Measurements from ENCODE around the gene CCDC142. TPM values are rescaled to one million over a fixed set of nuclear protein-coding genes. Genes with fewer than 3 reads are reported as not detected.
"Not testable (repeated sequence)": the region's sequence is repeated elsewhere in the genome, so short reads cannot be mapped to it uniquely, and the experiment has no call there.

CCDC142 gene
- total and polyA plus RNA-seq, 10 donors, result 2.8 to 59.4 (median 26.0) TPM

DNA sequence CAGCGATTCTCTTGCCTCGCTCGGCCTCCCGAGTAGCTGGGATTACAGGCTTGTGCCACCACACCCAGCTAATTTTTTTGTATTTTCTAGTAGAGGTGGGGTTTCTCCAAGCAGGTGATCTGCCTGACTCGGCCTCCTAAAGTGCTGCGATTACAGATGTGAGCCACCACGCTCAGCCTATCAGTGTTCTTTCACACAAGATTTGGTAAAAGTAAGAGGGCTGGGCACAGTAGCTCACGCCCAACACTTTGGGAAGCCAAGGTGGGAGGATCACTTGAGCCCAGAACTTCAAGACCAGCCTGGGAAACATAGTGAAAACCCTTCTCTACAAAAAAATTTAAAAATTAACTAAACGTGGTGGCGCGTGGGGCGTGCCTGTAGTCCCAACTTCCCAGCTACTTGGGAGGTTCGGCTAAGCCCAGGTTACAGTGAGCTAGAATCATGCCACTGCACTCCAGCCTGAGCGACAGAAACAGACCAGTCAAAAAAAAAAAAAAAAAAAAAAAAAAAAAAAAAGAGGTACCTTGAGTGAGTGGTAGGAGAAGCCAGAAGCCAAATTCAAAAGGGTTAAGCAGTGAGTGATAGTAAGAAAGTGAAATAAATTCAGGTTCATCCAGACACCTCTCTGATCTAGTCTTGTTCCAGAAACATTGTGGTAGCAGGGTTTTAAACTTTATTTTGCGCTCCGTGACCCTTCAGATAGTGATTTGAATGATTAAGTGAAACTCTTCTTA lies 11.3 kb downstream of the CCDC142 start:
- intact Hi-C loops (cut with DNase I; ENCODE audit: low total_unique reads), result no loop called here
- no peaks in the 10 kb centered on the region for H3K27me3 ChIP-seq (replicated peaks in 1 of 7)
- H3K9me3 ChIP-seq, result no peaks in the 10 kb centered on the region
- 63 to 67% (median 65%) methylated on average over 16 of the region's 16 CpGs for WGBS, 5 donors
- H3K4me1 ChIP-seq, result peaks cover 18 to 38% (median 27%) of the 10 kb centered on the region in 6 donors
- TF ChIP-seq POLR2A (IDR thresholded peaks at IDR 0.05) (no peak), POLR2AphosphoS5 (IDR thresholded peaks at IDR 0.05) (no peak)
- TF ChIP-seq, protein P1, sequence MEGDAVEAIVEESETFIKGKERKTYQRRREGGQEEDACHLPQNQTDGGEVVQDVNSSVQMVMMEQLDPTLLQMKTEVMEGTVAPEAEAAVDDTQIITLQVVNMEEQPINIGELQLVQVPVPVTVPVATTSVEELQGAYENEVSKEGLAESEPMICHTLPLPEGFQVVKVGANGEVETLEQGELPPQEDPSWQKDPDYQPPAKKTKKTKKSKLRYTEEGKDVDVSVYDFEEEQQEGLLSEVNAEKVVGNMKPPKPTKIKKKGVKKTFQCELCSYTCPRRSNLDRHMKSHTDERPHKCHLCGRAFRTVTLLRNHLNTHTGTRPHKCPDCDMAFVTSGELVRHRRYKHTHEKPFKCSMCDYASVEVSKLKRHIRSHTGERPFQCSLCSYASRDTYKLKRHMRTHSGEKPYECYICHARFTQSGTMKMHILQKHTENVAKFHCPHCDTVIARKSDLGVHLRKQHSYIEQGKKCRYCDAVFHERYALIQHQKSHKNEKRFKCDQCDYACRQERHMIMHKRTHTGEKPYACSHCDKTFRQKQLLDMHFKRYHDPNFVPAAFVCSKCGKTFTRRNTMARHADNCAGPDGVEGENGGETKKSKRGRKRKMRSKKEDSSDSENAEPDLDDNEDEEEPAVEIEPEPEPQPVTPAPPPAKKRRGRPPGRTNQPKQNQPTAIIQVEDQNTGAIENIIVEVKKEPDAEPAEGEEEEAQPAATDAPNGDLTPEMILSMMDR (IDR thresholded peaks at IDR 0.05 in 8 of 11, conservative IDR thresholded peaks at IDR 0.05 in 3 of 11), result no peak
- peak overlapping the region; percentile 77 to 93 (median 91) for H3K27ac ChIP-seq
- H3K4me3 ChIP-seq, result peak overlapping the region; percentile 54 to 78 (median 71)
- H3K36me3 ChIP-seq, result peaks cover 0 to 36% (median 18%) of the 10 kb centered on the region in 6 donors
- DNase-seq, result peak; percentile 61

DNA sequence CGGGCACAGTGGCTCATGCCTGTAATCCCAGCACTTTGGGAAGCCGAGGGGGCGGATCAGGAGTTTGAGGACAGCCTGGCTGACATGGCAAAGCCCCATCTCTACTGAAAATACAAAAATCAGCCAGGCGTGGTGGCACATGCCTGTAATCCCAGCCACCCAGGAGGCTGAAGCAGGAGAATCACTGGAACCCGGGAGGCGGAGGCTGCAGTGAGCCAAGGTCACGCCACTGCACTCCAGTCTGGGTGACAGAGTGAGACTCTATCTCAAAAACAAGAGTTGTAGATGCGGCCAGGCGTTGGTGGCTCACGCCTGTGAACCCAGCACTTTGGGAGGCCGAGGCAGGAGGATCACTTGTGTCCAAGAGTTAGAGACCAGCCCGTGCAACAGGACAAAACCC lies 12.1 kb downstream of the CCDC142 start:
- intact Hi-C loops (cut with DNase I; ENCODE audit: low total_unique reads), result not testable (repeated sequence)

DNA sequence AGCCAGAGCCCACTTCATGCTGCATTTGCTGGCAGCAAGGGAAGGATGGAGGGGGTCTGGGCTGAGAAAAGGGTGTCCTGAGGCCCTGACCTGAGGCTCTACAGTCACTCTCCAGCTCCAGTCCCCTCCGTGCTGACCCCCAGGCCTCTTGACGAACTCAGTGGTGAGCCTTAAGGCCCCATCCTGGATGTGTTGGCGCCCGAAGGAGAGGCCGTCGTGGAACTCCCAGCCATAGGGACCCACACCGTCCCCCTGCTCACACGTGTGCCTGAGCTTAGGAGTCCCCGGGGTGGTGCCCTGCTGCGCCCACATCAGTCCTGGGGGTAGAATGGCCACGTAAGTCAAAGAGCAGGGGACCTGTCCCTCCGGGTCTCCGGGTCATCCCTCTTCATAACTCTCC lies 18.4 kb downstream of the CCDC142 start:
- Histone ChIP-seq H3K4me1 (peaks cover 10 to 56% (median 32%) of the 10 kb centered on the region in 6 donors), H3K27me3 (replicated peaks in 1 of 7) (no peaks in the 10 kb centered on the region), H3K9me3 (no peaks in the 10 kb centered on the region), H3K4me3 (peak overlapping the region; percentile 71 to 98 (median 92)), H3K27ac (peak overlapping the region in 7 of 8 donors; percentile 77 to 95 (median 92)), H3K36me3 (peaks cover 0 to 35% (median 20%) of the 10 kb centered on the region in 6 donors)
- TF ChIP-seq POLR2AphosphoS5 (IDR thresholded peaks at IDR 0.05), result no peak
- no peak for TF ChIP-seq POLR2A (IDR thresholded peaks at IDR 0.05)
- TF ChIP-seq, protein P1 (IDR thresholded peaks at IDR 0.05 in 8 of 11, conservative IDR thresholded peaks at IDR 0.05 in 3 of 11), result no peak
- intact Hi-C loops (cut with DNase I; ENCODE audit: low total_unique reads), result no loop called here
- no peak for DNase-seq
- WGBS, 5 donors, result 0 to 14% (median 6%) methylated on average over 5 to 13 of the region's 13 CpGs

More for the DNA sequence above, 12.1 kb downstream of the CCDC142 start:
- not testable (repeated sequence) for H3K9me3 ChIP-seq; H3K27me3 ChIP-seq (replicated peaks in 1 of 7); H3K4me3 ChIP-seq
- H3K27ac ChIP-seq, result peak overlapping the region in 2 of 8 donors; percentile 4 to 35
- peaks cover 0 to 29% (median 18%) of the 10 kb centered on the region in 6 donors for H3K36me3 ChIP-seq
- WGBS, 5 donors, result 94 to 97% (median 95%) methylated on average over 12 of the region's 12 CpGs
- peak; percentile 68 for DNase-seq
- H3K4me1 ChIP-seq, result peaks cover 18 to 43% (median 34%) of the 10 kb centered on the region in 6 donors

DNA sequence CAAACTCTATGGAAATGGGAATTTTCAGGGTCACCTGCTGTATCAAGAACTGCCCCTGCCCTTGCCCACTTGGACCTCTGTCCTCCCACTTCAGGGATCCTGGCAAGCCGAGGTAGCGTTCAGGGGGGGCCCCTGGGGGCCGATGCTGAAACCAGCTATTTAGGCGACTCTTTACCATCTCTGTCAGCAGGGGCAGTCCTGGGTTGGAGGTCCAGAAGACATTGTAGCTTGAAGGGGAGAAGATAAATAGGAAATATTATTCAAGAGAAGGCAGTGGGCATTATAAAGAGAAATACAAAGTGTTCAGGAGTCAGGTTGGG lies 20.1 kb downstream of the CCDC142 start:
- Histone ChIP-seq H3K27ac (no peak overlapping the region), H3K36me3 (peaks cover 0 to 35% (median 20%) of the 10 kb centered on the region in 6 donors), H3K4me1 (peaks cover 18 to 65% (median 41%) of the 10 kb centered on the region in 6 donors), H3K27me3 (replicated peaks in 1 of 7) (no peaks in the 10 kb centered on the region), H3K4me3 (no peak overlapping the region), H3K9me3 (no peaks in the 10 kb centered on the region)
- WGBS, 5 donors, result 86 to 89% (median 86%) methylated on average over 4 of the region's 4 CpGs
- DNase-seq, result peak; percentile 59
- TF ChIP-seq POLR2AphosphoS5 (IDR thresholded peaks at IDR 0.05) (no peak), POLR2A (IDR thresholded peaks at IDR 0.05) (no peak)
- TF ChIP-seq, protein P1 (IDR thresholded peaks at IDR 0.05 in 8 of 11, conservative IDR thresholded peaks at IDR 0.05 in 3 of 11), result no peak
- intact Hi-C loops (cut with DNase I; ENCODE audit: low total_unique reads), result no loop called here

Measured in spleen (tissue), 11 donors.